Activated T-cell treated with anti-CD3 and anti-CD28 coated beads for 4 hours (primary cell): ENCODE measurements around the gene SLC24A4.

ENCODE experiments used
- DNase-seq: peaks from one replicate; pipeline ENCODE4 v3.0.0-alpha.2; 2020

Gene SLC24A4

DNA sequence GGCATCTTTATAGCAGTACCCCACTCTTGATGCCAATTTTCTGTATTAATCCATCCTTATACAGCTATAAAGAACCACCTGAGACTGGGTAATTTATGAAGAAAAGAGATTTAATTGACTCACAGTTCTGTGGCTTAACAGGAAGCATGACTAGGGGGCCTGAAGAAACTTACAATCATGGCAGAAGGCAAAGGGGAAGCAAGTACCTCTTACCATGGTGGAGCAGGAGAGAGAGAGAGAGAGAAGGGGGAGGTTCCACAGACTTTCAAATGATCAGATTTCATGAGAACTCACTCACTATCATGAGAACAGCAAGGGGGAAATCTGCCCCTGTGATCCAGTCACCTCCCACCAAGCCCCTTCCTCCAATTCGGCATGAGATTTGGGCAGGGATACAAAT is 84.4 kb downstream of the SLC24A4 start:
- no peak for DNase-seq

DNA sequence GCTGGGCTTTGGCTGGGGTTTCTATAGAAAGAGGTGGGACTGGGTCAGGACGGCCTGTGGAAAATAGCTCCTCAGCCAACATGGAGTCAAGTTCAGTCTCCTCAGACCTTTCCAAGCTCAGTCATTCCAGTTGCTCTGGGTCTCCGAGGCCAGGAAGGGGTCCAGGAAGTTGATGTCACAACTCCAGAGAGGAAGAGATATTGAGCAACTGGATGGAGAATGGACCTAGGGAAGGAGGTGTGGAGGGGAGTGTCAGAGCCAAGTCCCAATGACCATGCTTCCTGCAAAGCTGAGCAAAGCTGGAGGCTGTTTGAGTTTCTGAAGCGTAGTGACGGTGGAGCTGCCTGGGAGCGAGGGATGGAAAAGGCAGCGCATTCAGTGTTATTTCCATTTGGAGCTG is 86.1 kb downstream of the SLC24A4 start:
- DNase-seq = no peak

DNA sequence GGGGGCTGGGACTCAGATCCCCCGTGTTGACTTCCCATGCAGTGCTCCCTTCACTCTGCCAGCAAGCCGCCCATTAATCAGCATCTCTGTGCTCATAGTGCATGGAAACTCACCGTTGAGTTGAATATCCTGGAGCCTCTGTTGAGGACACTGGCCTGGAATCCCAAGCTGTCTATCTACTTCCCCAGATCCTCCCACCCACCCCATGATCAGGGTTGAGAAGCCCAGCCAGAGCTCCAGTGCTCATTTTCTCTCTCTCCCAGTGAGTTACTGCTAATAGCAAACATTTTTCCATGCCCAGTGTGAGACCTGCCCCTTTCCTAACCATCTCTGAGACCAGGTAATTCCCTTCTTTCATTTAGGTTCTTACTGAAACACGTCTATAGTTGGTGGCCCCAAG is 88.2 kb downstream of the SLC24A4 start:
- no peak for DNase-seq

DNA sequence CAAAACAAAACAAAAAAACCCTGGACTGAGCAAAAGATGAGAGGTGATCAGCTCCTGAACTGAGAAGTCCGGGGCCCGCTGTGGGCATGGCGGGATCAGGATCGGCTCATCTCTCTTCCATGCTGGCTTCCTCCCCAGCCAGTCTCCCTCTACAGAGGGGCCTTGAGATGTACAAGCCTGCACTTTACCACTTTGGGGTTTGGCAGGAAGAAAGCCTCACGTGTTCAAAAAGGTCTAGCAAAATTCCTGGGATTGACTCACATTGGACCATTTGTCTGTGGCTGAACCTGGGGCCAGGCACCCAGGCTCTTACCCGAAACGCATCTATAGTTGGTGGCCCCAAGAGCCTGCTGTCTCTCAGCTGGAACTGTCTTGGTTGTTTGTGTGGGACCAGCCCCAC is 89.0 kb downstream of the SLC24A4 start:
- DNase-seq = no peak

DNA sequence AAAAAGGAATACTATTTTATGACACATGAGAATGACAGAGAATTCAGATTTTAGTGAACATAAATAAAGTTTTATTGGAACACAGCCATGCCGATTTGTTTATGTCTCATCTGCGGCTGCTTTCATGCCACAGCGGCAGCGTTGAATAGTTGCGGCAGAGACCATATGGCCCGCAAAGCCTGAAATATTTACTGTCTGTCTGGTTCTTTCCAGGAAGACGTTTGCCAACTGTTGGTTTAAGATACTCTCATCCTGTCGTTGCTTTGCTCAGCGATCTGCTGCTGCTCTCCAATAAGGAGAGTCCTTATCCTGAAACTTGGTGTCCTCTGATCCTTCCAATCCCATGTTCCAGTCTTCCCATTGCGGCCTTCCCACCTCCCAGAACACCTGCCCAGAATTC is 89.9 kb downstream of the SLC24A4 start:
- DNase-seq = no peak

DNA sequence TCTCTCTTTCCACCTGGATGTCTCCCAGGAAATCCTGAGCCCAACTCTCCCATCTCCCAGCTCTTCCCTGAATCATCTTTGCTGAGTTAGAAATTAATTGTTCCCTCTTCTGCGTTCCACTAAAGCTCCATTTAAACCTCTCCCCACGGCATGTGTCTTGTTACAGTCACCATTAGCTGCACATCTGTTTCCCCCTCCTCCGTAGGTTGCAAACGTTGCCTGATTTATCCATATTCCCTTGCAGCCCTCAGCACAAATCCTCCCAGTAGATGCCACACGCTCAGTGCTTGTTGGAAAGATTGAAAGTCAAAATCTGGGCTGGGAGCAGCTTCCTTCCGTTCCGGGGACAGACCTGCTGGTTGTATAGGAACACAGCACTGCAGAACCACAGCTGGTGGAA is 90.4 kb downstream of the SLC24A4 start:
- no peak for DNase-seq

DNA sequence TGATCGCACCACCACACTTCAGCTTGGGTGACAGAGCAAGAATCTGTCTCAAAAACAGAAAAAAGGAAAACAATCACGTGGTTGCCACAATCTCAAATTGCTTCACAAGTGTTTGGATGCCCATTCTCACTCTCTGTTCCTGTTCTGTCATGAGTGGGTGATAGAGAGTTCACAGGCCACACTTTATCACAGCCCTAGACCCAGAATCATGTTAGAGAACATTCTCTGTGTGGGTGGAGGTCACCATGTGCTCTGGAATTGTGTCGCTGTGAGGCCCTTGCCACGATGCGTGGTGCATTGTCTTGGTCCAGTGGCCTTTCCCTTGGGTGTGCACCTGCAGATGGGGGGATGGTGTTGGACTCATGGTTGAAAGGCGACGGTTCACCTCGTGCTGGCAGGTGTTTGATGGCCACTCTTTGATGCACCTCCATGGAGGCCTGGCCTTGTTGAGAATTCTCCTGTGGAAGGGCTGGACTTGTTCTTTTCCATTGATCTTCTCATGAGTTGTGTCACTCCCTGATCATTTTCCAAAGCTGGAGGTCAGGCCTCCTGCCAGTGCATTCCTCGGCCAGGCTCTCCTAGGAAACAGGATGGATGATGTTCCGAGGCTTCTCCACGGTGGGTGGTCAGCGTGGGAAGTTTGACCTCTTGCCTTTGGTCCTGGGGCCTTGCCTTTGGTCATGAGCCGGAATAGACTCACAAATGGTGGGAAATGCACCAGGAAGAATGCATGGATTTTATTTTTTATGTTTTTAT is 91.9 kb downstream of the SLC24A4 start:
- no peak for DNase-seq

DNA sequence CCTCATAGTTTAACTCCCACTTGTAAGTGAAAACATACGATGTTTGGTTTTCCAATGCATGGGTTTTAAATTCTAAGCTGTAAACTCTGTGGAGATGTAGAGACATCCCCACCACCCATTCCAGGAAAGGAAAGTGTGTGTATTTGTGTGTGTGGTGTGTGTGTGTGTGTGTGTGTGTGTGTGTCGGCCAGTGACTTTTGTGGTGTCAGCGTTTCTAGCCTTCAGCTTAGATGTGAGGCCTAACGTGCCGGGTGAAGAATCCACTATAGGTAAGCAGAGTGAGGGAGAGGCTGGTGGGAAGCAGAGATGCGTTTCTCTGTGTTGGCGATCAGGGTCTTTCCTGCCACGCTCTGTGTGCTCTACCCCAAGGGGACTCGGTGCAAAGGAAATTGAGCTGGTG is 93.0 kb downstream of the SLC24A4 start:
- DNase-seq = no peak

DNA sequence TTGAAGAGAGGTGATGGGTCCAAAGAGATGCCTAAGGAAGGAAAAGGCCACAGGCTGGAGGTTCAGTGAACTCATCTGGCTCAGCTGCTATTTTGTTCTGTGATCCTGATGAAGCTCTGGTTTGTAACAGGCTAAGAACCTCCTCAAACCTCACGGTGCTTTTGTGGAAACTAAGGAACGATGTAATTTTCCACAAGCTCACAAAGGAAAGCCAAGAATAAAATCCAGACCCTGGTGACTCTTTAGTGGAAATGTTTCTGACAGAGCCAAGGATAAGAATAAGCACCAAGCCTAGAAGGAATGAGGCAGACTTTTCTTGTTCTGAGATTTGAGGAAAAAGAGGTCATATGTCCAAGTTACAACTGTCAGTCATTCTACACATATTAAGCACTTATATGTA is 93.6 kb downstream of the SLC24A4 start:
- no peak for DNase-seq

DNA sequence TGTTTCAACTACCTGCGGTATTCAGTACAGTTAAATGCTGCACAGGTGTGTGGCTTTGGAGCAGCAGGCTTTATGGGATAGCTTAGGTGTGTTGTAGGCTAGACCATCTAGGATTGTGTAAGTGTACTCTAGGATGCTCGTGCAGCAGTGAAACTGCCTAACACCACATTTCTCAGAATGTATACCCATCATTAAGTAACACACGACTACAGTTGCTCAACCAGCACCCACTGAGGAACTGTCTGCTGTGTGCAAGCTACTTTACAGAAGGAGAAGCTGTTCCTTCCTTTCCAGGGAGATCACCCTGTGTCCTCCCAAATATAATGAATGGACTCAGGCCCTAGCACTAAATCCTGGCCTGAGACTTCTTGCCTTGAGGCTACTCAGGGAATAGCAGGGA is 94.8 kb downstream of the SLC24A4 start:
- DNase-seq = no peak

DNA sequence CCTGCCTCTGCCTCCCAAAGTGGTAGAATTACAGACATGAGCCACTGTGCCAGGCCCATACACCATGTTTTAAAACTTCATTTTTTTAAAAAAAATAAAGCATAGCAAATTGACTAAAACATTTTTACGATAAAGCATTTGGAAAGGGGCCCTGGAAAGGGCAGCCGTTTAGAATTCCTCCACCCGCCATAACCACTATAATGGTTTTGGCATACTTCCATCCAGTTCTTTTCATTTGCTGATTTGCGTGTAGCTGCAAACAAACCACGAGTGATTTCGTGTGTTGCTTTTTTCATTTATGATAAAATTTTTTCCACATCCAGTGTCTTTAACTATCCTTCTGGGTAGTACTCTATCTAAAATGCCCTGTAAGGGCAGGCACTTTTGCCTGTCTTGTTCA is 98.8 kb downstream of the SLC24A4 start:
- no peak for DNase-seq

DNA sequence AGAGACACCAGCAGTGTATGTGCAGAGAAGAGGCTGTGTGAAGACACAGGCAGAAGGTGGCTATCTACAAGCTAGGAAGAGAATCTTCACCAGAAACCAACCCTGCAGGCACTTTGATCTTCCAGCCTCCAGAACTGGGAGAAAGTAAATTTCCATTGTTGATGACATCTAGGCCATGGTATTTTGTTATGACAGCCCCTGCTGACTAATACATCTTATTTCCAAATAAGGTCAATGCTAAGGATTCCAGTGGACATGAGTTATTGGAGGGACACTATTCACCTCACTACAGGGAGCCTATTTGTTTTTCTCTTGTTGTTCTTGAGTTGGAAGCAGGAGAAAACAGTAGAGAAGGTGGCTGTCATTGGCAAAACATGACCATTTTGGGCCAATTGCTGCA is 102.1 kb downstream of the SLC24A4 start:
- DNase-seq = no peak

DNA sequence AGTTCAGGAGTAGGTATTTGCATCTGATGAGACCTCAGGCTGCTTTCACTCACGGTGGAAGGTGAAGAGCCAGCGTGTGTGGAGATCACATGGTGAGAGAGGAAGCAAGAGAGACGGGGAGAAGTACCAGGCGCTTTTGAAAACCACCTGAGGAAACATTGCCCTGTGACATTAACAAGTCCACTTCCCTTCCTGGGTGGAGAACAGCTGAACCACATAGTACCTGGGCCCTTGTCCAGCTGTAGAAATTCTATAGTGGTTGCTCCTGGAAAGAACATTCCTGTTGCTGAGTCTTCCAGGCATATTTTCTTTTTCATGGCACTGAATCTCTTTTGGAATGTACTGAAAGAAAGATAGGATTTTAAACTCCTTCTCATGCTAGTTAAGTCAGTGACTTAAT is 103.3 kb downstream of the SLC24A4 start:
- DNase-seq = no peak

DNA sequence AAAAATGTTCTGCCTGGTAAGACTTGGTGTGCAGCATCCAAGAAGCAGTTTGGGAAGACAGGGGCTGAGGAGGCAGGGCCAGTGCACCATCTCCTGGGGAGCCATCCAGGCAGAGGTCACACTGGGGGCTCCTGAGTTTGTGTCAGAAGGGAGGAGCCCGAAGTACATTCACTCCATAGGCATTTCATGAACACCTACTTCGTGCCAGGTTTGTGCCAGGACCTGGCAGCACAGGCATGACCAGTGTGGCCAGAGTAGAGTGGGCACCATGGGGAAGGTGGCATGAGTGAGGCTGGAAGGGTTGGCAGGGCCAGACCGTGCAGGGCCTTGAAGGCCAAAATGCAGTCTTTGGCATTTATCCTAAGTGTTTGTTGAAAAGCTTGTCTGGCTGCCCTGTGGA is 104.1 kb downstream of the SLC24A4 start:
- DNase-seq = no peak

DNA sequence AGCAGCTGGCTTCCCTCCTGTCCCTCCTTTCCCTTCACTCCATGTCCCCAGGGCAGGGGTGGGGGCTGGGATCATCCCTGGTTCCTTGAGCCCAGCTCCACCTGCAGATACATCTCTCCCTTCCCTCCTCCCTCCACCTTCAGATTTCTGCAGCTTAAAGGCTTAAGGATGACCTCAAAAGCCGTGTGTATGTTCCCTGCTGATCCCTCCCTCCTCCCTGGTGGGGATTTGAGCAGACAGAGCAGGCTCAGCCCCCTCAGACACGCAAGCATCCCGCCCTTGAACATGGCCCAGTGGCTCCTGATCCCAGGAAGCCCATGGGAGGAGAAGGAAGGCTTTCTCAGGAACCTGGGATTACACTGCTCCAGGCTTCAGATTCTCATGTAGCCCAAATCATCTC is 107.7 kb downstream of the SLC24A4 start:
- no peak for DNase-seq

DNA sequence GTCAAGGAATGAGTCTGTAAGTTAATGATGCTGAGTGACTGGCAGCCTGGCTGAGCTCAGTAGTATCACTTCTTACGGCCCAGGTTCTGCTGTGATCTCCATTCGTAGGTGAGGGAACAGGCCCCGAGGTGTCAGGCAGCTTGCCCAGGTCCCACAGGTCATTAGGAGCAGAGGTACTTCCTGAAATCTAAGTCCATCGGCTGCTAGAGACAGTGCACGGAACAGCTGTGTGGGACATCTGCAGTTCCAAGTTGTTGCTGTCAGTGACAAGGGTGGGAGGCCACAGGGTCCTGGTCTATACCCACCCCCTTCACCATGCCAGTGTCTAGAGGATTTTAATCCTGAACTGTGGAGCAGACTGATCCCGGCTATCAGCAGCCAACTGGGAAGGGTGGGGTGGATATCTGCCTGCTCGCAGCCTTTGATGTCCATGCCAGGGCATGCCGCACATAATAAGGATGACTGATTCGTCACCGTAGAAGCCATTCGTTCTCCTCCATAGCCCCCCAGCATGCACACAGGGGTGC is 108.3 kb downstream of the SLC24A4 start:
- DNase-seq = no peak

DNA sequence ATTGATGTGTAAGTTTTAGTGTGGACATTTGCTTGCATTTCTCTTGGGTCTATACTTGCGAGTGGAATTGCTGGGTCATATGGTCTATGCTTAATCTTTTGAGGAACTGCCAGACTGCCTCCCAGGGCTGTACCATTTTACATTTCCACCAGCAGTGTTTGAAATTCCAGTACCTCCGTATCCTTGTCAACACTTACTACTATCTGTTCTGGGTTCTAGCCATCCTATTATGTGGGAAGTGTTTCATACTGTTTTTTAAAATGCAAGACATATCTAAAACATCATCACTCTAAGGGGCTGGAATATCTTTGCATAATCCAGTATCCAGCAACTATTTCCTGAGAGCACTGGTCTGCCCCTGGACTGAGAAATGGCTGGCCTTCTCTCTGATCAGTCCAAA is 110.4 kb downstream of the SLC24A4 start:
- DNase-seq = no peak

DNA sequence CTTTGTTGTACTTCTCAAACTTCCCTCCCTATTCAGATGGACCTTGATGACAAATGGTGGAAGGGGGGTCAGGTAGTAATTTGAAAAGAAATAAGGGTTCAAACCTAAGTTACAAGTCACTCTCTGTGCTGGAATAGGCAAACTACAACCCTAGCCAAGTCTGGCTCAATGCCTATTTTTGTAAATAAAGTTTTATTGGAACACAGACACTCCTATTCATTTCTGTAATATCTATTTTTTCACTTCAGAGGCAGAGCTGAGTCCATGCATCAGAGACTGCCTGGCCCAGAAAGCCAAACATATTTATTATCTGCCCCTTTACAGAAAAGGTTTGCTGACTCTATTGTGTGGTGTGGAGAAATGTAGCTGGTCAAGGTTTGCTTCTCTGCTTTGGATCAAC is 112.2 kb downstream of the SLC24A4 start:
- no peak for DNase-seq

DNA sequence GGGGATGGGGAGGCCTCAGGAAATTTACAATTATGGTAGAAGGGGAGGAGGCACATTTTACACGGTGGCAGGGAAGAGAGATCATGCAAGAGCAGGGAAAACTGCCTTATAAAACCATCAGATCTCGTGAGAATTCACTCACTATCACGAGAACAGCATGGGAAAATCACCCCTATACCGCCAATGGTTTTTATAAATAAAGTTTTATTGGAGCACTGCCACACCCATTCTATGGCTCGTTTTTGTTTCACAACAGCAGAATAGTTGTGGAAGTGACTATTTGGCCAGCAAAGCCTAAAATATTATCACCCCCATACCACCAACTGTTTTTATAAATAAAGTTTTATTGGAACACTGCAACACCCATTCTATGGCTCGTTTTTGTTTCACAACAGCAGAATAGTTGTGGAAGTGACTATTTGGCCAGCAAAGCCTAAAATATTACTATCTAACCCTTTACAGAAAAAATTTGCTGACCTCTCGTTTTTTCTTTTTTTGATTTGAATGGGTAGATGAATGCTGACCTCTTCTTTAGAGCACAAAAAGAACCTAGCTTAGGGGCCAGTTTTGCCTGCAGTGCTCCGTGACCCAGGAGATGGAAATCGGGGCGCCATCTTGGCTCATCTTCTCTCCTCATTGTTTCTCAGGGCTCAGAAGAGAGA is 113.3 kb downstream of the SLC24A4 start:
- DNase-seq = no peak

DNA sequence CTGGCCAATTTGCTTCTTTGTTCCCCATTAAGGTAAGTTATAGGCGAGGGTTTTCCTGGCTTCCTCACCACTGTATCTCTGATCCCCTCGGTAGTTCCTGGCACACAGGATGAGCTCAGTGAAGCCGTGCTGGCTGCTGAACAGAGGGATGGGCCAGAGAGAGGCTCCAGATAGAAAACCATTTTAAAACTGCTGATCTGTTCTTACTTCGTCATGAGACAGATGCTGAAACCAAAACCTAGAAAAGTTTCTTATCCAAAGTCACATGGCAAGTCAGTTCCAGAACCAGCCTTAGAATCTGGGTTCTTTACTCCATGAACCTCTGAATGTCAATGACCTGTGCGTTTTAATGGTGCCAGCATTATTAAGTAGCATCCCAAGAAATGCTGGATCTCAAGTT is 114.3 kb downstream of the SLC24A4 start:
- DNase-seq = no peak

DNA sequence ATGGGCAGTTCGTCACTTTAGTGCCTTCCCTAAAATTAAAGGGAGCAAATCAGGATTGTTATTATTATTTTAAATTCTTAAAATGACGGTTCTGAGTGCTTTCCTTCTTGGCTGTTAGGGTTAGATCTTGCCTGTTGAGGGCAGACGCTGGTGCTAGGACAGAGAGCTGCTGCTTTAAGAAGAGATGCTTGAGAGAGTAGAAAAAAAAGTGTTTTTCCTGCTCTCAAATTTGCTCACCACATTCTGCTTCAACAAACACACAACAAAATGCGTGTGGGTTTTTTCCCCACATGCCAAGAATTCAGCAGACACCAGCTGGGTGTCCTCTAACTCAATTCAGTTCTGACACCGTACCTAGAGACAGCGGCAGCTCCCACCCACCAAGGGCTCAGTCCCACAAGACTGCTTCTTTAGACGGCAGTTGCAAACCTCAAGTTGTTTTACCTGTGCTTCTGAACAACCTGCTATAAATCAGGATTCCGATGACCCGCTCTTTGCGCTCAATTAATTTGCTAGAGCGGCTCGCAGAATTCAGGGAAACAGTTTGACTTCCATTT is 114.8 kb downstream of the SLC24A4 start:
- DNase-seq = no peak

DNA sequence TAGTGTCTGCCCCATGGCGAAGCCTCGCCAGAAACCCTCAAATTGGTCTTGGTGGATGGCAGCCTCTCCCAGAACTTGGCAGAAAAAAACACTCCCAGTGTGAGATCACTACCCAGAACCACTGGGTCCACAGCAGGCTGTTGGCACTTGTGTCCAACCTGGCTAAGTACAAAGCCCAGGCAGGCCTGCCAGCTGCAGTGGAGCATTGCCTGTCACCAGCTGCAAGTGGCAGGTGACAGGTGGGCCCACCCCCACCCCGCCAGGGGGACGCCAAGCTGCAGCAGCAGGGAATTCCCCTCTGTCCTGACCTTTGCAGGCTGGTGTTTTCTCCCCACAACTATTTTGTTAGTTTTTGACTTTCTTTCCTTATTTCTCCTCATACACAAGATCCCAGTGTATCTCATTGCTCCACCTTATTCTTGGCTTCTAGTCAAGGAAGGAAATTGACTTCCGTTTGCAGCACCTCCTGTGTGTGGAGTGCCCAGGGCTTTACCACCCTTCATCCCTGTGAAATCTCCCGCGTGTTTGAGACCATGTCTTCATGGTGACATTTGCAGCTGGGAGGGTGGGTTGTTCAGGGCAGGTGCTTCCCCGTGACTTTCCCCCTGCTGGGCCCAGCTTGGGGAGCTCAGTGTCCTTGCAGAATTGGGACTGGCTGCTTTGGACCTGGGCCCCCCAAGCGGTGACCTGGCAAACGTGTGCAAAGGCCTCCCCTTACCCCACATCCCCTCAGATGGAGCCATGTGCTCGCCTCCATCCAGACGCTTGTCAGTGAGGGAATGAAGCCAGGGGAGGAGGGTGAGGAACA is 116.8 kb downstream of the SLC24A4 start:
- DNase-seq = no peak

DNA sequence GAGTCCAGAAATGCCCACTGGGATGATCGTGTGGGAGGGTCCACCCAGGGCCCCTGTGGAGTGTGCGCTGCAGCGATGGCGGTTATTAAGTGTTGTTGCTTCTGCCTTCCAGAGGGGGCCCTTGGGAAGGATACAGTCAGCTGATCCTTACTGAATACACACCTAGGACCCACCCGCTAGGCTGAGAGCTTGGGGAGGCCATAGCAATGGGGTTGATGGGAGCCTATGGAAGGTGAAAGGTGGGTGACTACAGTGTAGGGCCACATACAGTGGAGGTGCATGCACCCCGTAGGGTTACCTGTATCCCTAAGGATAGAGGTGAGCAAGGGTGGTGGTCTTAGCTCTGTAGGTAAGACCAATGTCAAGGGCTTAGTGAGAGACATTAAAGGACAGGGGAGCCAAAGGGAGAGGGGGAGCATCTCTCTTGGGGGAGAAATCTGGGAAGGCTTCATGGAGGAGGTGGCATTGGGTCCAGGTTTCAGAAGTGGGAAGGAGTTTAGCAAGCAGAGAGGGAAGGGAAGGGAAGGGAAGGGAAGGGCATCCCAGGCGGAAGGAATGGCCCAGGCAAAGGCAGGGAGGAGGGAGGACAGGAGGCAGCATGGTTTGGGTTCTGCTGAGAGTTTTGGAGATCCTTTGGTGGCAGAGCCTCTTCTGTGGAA is 117.5 kb downstream of the SLC24A4 start:
- no peak for DNase-seq
